GM23338 (cell line): Measurements from ENCODE around the gene ERO1A. TPM values are rescaled to one million over a fixed set of nuclear protein-coding genes. Genes with fewer than 3 reads are reported as not detected.
A peak's percentile ranks its signal among the peaks of the same experiment; 100 is the strongest.

Experiments used
- ATAC-seq: fragments of 200-7000 bp; cut with Tn5 transposase; 3 replicates; pipeline ENCODE4 v1.9.1; 2020
- DNase-seq: peaks from one replicate; pipeline ENCODE4 v3.0.0-alpha.2; 2015; ENCODE audit warnings: low spot score
- H2AFZ ChIP-seq: fragments of 200-600 bp; sonication (generic); 2 replicates; pipeline ENCODE4 v1.8.0; 2016; ENCODE audit warnings: antibody characterized with exemption, mild to moderate bottlenecking, moderate library complexity
- H3F3A ChIP-seq: fragments of 200-600 bp; sonication (generic); replicated peaks from 2 replicates; pipeline ENCODE4 v1.8.0; 2017; ENCODE audit warnings: antibody characterized with exemption, mixed run types, low read depth
- H3K27ac ChIP-seq: fragments of 200-600 bp; sonication (generic); 2 replicates; pipeline ENCODE4 v1.6.1; 2016; ENCODE audit warnings: low read depth
- H3K27me3 ChIP-seq: fragments of 200-600 bp; sonication (generic); 2 replicates; pipeline ENCODE4 v1.8.0; 2016; ENCODE audit warnings: mild to moderate bottlenecking, mixed run types, moderate library complexity; ENCODE audit not compliant: insufficient read depth
- H3K36me3 ChIP-seq: fragments of 200-600 bp; sonication (generic); 2 replicates; pipeline ENCODE4 v1.8.0; 2016; ENCODE audit warnings: mild to moderate bottlenecking; ENCODE audit not compliant: insufficient read depth
- H3K4me1 ChIP-seq: fragments of 200-600 bp; sonication (generic); 2 replicates; pipeline ENCODE4 v1.8.0; 2016; ENCODE audit warnings: mild to moderate bottlenecking, moderate library complexity; ENCODE audit not compliant: insufficient read depth
- H3K4me2 ChIP-seq: fragments of 200-600 bp; sonication (generic); 2 replicates; pipeline ENCODE4 v1.7.1; 2017; ENCODE audit warnings: mixed run types
- H3K4me3 ChIP-seq: fragments of 200-600 bp; sonication (generic); 2 replicates; pipeline ENCODE4 v1.6.1; 2016; ENCODE audit warnings: mixed run types
- H3K79me2 ChIP-seq: fragments of 200-600 bp; sonication (generic); replicated peaks from 2 replicates; pipeline ENCODE4 v1.8.0; 2017; ENCODE audit warnings: mild to moderate bottlenecking; ENCODE audit not compliant: insufficient read depth
- H3K9me2 ChIP-seq: fragments of 200-600 bp; sonication (generic); 2 replicates; pipeline ENCODE4 v1.8.0; 2017; ENCODE audit not compliant: insufficient read depth
- H4K20me1 ChIP-seq: fragments of 200-600 bp; sonication (generic); replicated peaks from 2 replicates; pipeline ENCODE4 v1.8.0; 2017; ENCODE audit warnings: mild to moderate bottlenecking; ENCODE audit not compliant: insufficient read depth
- H3K27ac Mint-ChIP-seq: 2 replicates; pipeline ENCODE4 v1.8.0; 2020; ENCODE audit warnings: inconsistent platforms, mild to moderate bottlenecking, moderate library complexity, mixed read lengths
- H3K27me3 Mint-ChIP-seq: 3 replicates; pipeline ENCODE4 v1.8.0; 2022; ENCODE audit warnings: low read depth, mild to moderate bottlenecking, moderate library complexity, mixed read lengths, inconsistent platforms; ENCODE audit not compliant: insufficient read depth, poor library complexity
- H3K36me3 Mint-ChIP-seq: 3 replicates; pipeline ENCODE4 v1.8.0; 2021; ENCODE audit warnings: low read depth, mild to moderate bottlenecking, inconsistent platforms, moderate library complexity, mixed read lengths
- H3K4me1 Mint-ChIP-seq: 3 replicates; pipeline ENCODE4 v1.8.0; 2020; ENCODE audit warnings: mild to moderate bottlenecking, inconsistent platforms, mixed read lengths
- H3K4me3 Mint-ChIP-seq: 3 replicates; pipeline ENCODE4 v1.8.0; 2021; ENCODE audit warnings: moderate library complexity, mild to moderate bottlenecking, inconsistent platforms, mixed read lengths
- H3K9me3 Mint-ChIP-seq: 3 replicates; pipeline ENCODE4 v1.8.0; 2020; ENCODE audit warnings: moderate library complexity, mild to moderate bottlenecking, inconsistent platforms, mixed read lengths
- EZH2 ChIP-seq: fragments of 200-600 bp; sonication (generic); IDR thresholded peaks from one replicate; pipeline ENCODE4 v1.8.0; 2017; ENCODE audit warnings: antibody characterized with exemption, mild to moderate bottlenecking, low read depth; ENCODE audit not compliant: unreplicated experiment
- EZH2phosphoT487 ChIP-seq: fragments of 200-600 bp; sonication (generic); IDR thresholded peaks from one replicate; pipeline ENCODE4 v1.8.1; 2018; ENCODE audit warnings: antibody characterized with exemption; ENCODE audit not compliant: unreplicated experiment
- JUNB ChIP-seq: IDR thresholded peaks from one replicate; pipeline ENCODE4 v1.6.1; 2016; ENCODE audit warnings: antibody characterized with exemption; ENCODE audit not compliant: unreplicated experiment
- NANOG ChIP-seq: IDR thresholded peaks from 2 replicates; pipeline ENCODE4 v1.6.1; 2016; ENCODE audit warnings: antibody characterized with exemption, borderline replicate concordance
- REST ChIP-seq: IDR thresholded peaks from one replicate; pipeline ENCODE4 v1.6.1; 2018; ENCODE audit warnings: antibody characterized with exemption; ENCODE audit not compliant: unreplicated experiment
- STAT1 ChIP-seq: IDR thresholded peaks from one replicate; pipeline ENCODE4 v1.6.1; 2016; ENCODE audit warnings: antibody characterized with exemption; ENCODE audit not compliant: unreplicated experiment
- polyA plus RNA-seq: library from polyadenylated mRNA; unstranded; fragments of >200 nt; fragmentation: Nextera tagmentation; extraction: Ambion mirVana; gene quantifications from 2 replicates; pipeline ENCODE4 v1.2.1, GENCODE V29; 2016
- total RNA-seq: library from RNA; depleted of rRNA; stranded (reverse); fragments of >200 nt; shearing (Covaris generic); gene quantifications from 2 replicates; pipeline ENCODE4 v1.2.3, GENCODE V29; 2014

The ERO1A gene
- total and polyA plus RNA-seq, 2 experiments from 2014 or later = 25.2 to 44.7 TPM

- DNase-seq = no peak
- peaks cover 6% of the 10 kb centered on the region for H3K27me3 Mint-ChIP-seq
- peaks cover 12% of the 10 kb centered on the region; the same call in 1 of the 2 replicates for H3K27me3 ChIP-seq
- no peaks in the 10 kb centered on the region; the same call in 2 of the 3 replicates for H3K36me3 Mint-ChIP-seq
- no peaks in the 10 kb centered on the region for H3K9me2 ChIP-seq
- peaks cover 3% of the 10 kb centered on the region; the same call in 1 of the 2 replicates for H3F3A ChIP-seq
- H2AFZ ChIP-seq = no peak overlapping the region
- no peak overlapping the region for H3K27ac Mint-ChIP-seq
- H4K20me1 ChIP-seq = peaks cover 13% of the 10 kb centered on the region; the same call in 1 of the 2 replicates
- no peaks in the 10 kb centered on the region for H3K9me3 Mint-ChIP-seq
- peaks cover 82% of the 10 kb centered on the region for H3K79me2 ChIP-seq
- no peak overlapping the region for H3K4me2 ChIP-seq
- H3K4me3 Mint-ChIP-seq = no peak overlapping the region
- no peaks in the 10 kb centered on the region for H3K36me3 ChIP-seq
- H3K27ac ChIP-seq = no peak overlapping the region
- TF ChIP-seq REST = no peak
- H3K4me1 ChIP-seq = peaks cover 26% of the 10 kb centered on the region
- no peak overlapping the region for H3K4me3 ChIP-seq
- ATAC-seq = no peak
- peaks cover 27% of the 10 kb centered on the region for H3K4me1 Mint-ChIP-seq
Measured at GRCh38 chr14:52690983-52691760, 4.2 kb downstream of the ERO1A start.

GRCh38 chr14:52686176-52686575 is 9.2 kb downstream of the ERO1A start:
- Histone ChIP-seq H2AFZ (no peak overlapping the region), H3F3A (no peaks in the 10 kb centered on the region), H4K20me1 (peaks cover 6% of the 10 kb centered on the region), H3K79me2 (peaks cover 78% of the 10 kb centered on the region), H3K27ac (no peak overlapping the region), H3K36me3 (no peaks in the 10 kb centered on the region), H3K27me3 (no peaks in the 10 kb centered on the region), H3K4me2 (peak overlapping the region; percentile 45; the same call in 1 of the 2 replicates), H3K4me1 (peaks cover 29% of the 10 kb centered on the region), H3K9me2 (no peaks in the 10 kb centered on the region), H3K4me3 (no peak overlapping the region)
- Mint-ChIP-seq H3K36me3 (no peaks in the 10 kb centered on the region), H3K4me3 (no peak overlapping the region), H3K27me3 (peaks cover 2% of the 10 kb centered on the region), H3K9me3 (no peaks in the 10 kb centered on the region), H3K27ac (no peak overlapping the region), H3K4me1 (peaks cover 21% of the 10 kb centered on the region)
- no peak for TF ChIP-seq NANOG
- DNase-seq = no peak
- ATAC-seq = peak; percentile 56

DNA sequence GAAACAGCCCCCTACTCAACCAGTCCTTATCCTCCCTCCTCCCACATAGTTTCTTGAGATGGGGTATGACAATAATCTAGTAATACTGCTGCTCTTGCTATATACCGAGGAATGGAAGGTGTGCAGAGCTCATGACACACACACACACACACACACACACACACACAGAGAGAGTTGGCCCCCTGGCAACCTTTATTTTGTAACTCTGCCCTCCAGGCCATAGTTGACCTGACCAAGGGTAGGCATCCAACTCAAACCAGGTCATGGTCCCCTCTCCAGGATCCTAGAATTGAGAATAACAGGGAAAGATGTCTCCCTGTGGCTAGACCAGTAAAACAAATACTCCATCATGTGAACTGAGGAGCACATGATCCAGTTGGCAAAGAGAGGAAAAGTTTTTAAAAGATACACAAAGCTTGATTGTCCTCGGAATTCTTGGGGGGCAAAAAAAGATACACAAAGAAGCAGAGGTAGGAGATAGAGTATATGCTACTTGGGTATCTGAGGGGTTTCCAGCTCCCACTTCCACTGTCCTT is 11.3 kb downstream of the ERO1A start:
- H3K27ac ChIP-seq = no peak overlapping the region
- DNase-seq (no peak), ATAC-seq (no peak)
- H2AFZ ChIP-seq = no peak overlapping the region
- H4K20me1 ChIP-seq = peaks cover 6% of the 10 kb centered on the region
- H3K4me2 ChIP-seq = 0 out of 2 replicates have a peak overlapping the region, but pooled peaks have one; percentile 16
- no peaks in the 10 kb centered on the region for H3K27me3 ChIP-seq
- no peaks in the 10 kb centered on the region for H3K9me2 ChIP-seq
- no peak overlapping the region for H3K4me3 Mint-ChIP-seq
- no peaks in the 10 kb centered on the region for H3K36me3 Mint-ChIP-seq
- peaks cover 21% of the 10 kb centered on the region for H3K4me1 Mint-ChIP-seq
- H3K79me2 ChIP-seq = peaks cover 56% of the 10 kb centered on the region
- peaks cover 24% of the 10 kb centered on the region for H3K4me1 ChIP-seq
- no peak overlapping the region for H3K4me3 ChIP-seq
- peaks cover 2% of the 10 kb centered on the region for H3K27me3 Mint-ChIP-seq
- H3K36me3 ChIP-seq = no peaks in the 10 kb centered on the region
- H3F3A ChIP-seq = no peaks in the 10 kb centered on the region
- no peak overlapping the region for H3K27ac Mint-ChIP-seq
- H3K9me3 Mint-ChIP-seq = no peaks in the 10 kb centered on the region
- TF ChIP-seq STAT1 (no peak), EZH2 (no peak), NANOG (no peak), EZH2phosphoT487 (no peak), JUNB (no peak)
